Measurements from ENCODE around the gene AAMP. TPM values are rescaled to one million over a fixed set of nuclear protein-coding genes. Genes with fewer than 3 reads are reported as not detected.

AAMP gene, protein sequence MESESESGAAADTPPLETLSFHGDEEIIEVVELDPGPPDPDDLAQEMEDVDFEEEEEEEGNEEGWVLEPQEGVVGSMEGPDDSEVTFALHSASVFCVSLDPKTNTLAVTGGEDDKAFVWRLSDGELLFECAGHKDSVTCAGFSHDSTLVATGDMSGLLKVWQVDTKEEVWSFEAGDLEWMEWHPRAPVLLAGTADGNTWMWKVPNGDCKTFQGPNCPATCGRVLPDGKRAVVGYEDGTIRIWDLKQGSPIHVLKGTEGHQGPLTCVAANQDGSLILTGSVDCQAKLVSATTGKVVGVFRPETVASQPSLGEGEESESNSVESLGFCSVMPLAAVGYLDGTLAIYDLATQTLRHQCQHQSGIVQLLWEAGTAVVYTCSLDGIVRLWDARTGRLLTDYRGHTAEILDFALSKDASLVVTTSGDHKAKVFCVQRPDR
- total RNA-seq = 133 and 156 TPM in 2 replicates

DNA sequence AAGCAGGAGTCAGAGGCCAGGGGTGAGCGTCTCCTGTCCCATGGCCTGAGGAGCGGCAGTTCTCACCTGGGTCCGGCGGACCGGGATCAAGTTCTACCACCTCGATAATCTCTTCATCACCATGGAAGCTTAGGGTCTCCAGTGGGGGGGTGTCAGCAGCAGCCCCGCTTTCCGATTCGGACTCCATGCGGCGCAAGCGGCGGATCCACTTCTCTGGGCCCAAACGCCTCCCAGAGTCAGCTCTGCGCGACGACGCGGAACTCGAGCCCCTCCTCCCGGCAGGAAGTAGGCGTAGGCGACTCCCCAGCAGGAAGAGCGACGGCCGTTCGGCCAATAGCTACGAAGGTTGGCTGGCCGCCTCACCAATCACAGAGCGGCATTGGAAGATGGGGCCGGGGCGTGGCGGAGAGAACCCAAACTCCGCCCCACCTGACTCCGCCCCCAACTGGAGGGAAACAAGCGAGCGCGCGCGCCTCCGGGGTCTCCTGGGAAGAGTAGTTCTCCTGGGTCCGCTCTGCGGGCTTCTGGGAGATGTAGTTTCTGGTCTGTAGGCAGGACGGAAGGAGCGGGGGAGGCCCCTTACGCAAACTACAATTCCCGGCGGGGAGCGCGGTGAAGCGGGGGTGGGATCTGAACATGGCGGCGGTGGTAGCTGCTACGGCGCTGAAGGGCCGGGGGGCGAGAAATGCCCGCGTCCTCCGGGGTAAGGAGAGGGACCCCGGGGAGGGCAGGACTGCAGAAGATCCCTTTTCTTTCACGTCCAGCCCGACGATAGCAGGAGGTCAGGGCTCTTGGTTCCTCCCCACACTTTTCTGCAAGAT lies at the start of gene AAMP, which contains the start of gene PNKD:
Gene AAMP (minus strand): TSS at position 238 of the 821 bp plus-strand sequence. CDS start 51 bp downstream, at position 187.
Gene PNKD (plus strand): TSS at position 620 of the 821 bp plus-strand sequence. CDS start 17 bp downstream, at position 637.

DNA sequence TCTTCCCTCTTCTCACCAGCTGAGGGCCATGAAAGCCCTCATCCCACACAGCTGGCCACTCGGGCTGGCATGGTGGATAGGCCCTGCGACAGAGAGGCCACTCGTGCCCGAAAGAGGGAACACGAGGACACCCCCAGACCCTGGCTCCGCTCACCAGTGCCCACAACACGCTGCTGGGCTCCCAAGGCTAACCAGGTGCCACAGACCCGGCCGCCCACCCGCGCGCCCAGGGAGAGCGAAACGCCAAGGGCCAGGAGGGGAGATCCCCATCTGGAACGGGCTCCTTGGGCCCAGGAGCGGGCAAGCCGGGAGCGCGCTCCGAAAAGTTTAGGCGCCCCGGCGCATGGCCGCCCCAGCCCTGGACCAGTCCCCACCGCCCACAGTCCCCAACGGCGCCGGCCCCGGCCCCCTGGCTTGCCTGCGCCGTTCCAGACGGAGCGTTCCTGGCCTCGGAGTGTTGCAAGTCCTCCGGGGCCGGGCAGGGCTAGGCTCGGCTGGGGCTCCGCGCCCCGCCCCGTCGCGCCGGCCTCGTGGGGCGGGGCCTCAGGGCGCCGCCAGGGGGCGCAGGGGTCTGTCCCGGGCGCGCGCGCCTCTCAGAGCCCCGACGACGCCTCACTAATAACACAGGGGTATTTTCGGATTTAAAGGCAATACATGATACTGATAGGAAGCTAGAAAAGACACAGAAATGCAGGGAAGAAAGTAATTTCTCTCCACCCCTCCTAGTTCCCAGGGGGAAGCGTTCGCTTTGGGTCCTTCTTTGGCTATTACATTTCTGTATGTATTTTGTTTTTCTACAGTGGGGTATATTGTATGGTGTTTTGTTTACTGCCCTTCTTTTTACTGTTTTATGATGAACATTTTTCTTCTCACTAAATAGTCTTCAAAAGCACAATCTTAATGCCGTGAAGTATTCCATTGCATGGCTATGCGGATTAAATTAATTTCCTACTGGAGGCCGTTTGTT lies 22.4 kb upstream of the AAMP start, which contains the start of gene TMBIM1:
Gene TMBIM1 (minus strand): TSS at position 456 of the 967 bp plus-strand sequence. CDS start 10,362 bp downstream, outside the sequence.

DNA sequence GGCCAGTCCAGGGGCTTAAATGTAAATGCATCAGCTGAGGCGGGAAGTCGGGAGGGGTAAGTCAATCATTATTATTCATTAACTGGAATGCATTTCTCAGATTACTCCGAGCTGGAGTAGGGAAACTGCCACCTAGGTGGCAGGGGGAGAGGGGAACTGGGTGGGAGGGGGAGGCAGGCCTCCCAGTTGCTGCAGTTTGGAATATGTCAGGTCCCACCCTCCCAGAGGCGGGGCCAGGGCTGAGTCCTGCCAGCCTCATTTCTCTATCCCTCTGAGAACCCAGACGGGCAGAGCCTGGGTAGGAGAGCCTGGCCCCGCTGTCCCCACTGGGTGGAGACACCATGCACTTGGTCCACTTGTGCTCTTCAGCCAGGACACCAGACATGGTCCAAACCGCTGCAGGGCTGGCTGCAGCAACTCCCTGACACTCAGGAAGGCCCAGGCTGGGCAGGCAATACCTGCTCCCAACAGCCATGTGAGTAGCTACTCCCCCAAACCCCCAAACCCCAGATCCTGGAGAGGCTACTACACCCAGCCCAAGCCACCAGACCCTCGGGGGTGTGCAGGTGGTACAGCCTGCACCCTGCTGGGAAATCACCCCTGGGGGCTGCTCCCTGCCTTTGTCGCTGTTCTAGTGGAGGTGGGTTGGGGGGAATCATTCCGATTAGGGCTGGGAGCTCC lies 9.1 kb downstream of the AAMP start, which contains the start of gene GPBAR1:
Gene GPBAR1 (plus strand): TSS at position 274 of the 681 bp plus-strand sequence. CDS start 1,710 bp downstream, outside the sequence.

DNA sequence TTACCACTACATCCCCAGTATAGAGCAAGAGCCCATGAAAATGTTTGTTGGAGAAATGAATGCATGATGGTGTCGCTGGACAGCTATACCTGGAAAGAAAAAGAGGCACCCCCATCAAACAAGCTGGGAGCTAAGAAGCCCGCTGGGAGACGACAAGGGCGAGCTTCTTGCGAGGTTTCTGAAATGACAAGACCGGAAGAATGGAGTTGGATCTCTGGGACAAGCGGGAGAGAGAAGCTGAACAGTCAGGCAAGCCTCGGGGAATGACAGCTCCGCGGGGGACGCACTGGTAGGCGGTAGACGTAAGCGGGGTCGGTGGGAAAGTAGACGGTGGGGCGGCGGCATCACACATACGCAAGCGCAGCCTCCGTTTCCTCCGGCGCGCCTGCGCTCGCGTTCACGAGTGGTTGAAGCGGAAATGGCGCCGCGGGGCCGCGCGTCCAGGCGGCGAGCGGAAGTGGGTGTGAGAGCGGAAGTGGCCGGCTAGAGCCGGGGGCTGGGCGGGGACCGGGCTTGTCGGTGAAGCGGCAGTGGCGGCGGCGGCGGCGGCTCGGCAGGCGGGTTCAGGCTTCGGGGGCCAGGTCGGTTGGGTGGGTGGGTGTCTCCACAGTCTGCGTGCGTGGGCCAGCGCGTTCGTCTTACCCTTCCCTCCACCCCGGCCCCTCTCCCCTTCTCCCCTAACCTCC lies 53.1 kb downstream of the AAMP start, which contains the start of gene ARPC2:
Gene ARPC2 (plus strand): TSS at position 516 of the 686 bp plus-strand sequence. CDS start 282 bp downstream, outside the sequence.

Other genes with a start within 250 kb of the AAMP start
- not detected in 2 replicates for gene RUFY4, start 200.9 kb downstream of the AAMP start, total RNA-seq
- not detected in 2 replicates for gene CXCR2, start 144.1 kb downstream of the AAMP start, total RNA-seq
- not detected in 2 replicates for gene CXCR1, start 103.2 kb downstream of the AAMP start, total RNA-seq
- 269 and 279 TPM in 2 replicates for gene ARPC2, start 52.9 kb downstream of the AAMP start, total RNA-seq
- 0.14 and 0.37 TPM in 2 replicates for gene GPBAR1, start 9.1 kb downstream of the AAMP start, total RNA-seq
- 27.6 and 28.9 TPM in 2 replicates for gene PNKD, start 382 bp upstream of the AAMP start, total RNA-seq
- gene TMBIM1, start 22.4 kb upstream of the AAMP start, total RNA-seq = 144 and 208 TPM in 2 replicates
- gene CATIP, start 86.7 kb upstream of the AAMP start, total RNA-seq = 0.14 TPM in 1 of 2 replicates, not detected in the other
- gene SLC11A1, start 112.1 kb upstream of the AAMP start, total RNA-seq = 0.14 and 0.28 TPM in 2 replicates
- 41.2 and 56.1 TPM in 2 replicates for gene CTDSP1, start 129.7 kb upstream of the AAMP start, total RNA-seq
- not detected in 2 replicates for gene VIL1, start 149.0 kb upstream of the AAMP start, total RNA-seq

All from smooth muscle cell of bladder (primary cell).